ENCODE measurements around the gene LSMEM2. TPM values are rescaled to one million over a fixed set of nuclear protein-coding genes. Genes with fewer than 3 reads are reported as not detected.

The LSMEM2 gene
- total and polyA plus RNA-seq, 2 of the 8 experiments (the other 6 are each of a cell fraction or from before 2014, with no cell fraction given) = 0.58 to 0.68 TPM

DNA sequence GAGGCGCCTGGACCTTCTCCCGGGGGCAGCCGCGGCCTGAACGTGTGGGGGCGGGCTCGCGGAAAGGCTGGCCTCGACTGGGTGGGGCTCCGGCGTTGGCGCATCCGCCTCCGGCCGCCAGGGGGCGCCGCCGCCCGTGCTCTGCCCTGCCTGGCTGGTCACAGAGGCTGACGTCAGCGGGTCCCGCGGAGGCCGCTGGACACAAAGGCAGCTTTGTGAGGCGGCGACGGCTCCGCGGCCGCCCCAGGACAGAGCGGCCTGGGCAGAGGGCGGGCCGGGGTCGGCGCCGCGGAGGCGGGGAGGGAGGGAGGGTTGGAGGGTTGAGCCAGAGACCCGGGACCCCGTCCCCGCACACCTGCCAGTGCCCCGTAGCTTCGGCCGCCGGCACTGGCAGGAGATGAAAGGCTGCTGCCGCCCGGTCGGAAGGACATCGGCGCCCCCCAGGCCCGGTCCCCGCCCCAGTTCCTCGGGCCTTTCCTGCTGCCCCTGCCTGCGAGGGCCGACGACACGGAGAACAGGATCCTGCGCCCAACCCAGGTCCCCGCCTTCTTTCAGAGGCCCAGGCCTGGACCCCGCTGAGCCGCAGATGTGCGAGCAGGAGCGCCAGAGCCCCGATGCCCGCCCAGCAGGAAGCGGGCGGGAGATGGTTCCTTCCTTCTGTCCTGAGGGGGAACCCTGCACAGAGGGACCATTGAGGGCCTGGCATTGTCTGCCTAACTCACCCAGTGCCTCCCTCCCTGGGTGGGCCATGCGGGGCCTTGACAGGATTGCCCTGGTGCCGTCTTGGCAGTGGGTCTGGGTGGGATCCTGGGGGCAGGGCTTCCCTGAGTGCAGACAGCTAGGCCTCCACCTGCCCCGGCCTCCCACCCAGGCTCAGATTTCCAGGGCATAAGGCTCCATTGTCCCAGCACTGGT lies 18.6 kb upstream of the LSMEM2 start:
- Histone ChIP-seq H2BK12ac (ENCODE audit: low read depth, low read length) (peak overlapping the region; percentile 78; the same call in 1 of the 2 replicates), H3K27ac (ENCODE audit: low read depth, low read length) (peak overlapping the region; percentile 89), H3K4me1 (replicated peaks in 1 of 4; ENCODE audit: control insufficient read depth in 3 of 4, insufficient read depth in 4 of 4, low read length in 3 of 4) (peaks cover 0 to 27% (median 22%) of the 10 kb centered on the region in 4 experiments; a peak in 6 of 7 replicates), H4K5ac (ENCODE audit: insufficient read length, low read depth, low read length) (peak overlapping the region; percentile 81), H3K27me3 (replicated peaks in 1 of 4; ENCODE audit: control insufficient read depth in 3 of 4, extremely low read depth in 1 of 4, insufficient read depth in 3 of 4, low read length in 3 of 4) (no peaks in the 10 kb centered on the region), H3K56ac (replicated peaks; ENCODE audit: insufficient read length, low read depth, low read length) (peak overlapping the region; percentile 23), H3K23ac (ENCODE audit: insufficient read length) (no peak overlapping the region), H3K9me3 (ENCODE audit: insufficient read depth in 2 of 2, low read depth in 1 of 2, low read length in 1 of 2) (no peaks in the 10 kb centered on the region), H3K79me2 (ENCODE audit: control insufficient read depth in 1 of 2, insufficient read depth in 2 of 2, low read length in 2 of 2) (no peaks in the 10 kb centered on the region), H3K14ac (ENCODE audit: insufficient read length) (no peak overlapping the region), H4K91ac (replicated peaks; ENCODE audit: insufficient read length, low read length) (peak overlapping the region; percentile 83), H3K18ac (ENCODE audit: extremely low read depth, low read length) (peak overlapping the region; percentile 86), H2BK15ac (ENCODE audit: low read length) (peak overlapping the region; percentile 92; the same call in 1 of the 2 replicates), H2BK5ac (ENCODE audit: low read depth, low read length) (peak overlapping the region; percentile 27), H2AK5ac (ENCODE audit: low read depth, low read length) (no peak overlapping the region), H3K4me2 (ENCODE audit: insufficient read depth in 1 of 2, low read depth in 2 of 2, low read length in 2 of 2) (peak overlapping the region; percentile 40 to 73; a peak in 3 of 4 replicates), H2AFZ (ENCODE audit: low read length) (no peak overlapping the region), H2BK20ac (ENCODE audit: low read length) (no peak overlapping the region), H3K4ac (replicated peaks; ENCODE audit: insufficient read length, low read depth, low read length) (peak overlapping the region; percentile 79), H4K8ac (ENCODE audit: extremely low read depth, insufficient read depth, low read length) (peak overlapping the region; percentile 83), H3K79me1 (ENCODE audit: low read depth, low read length) (no peaks in the 10 kb centered on the region), H3K36me3 (ENCODE audit: control insufficient read depth in 2 of 4, insufficient read depth in 4 of 4, low read length in 3 of 4) (peaks cover 13 to 24% (median 17%) of the 10 kb centered on the region in 4 experiments; a peak in 7 of 8 replicates), H4K20me1 (replicated peaks in 1 of 2; ENCODE audit: control insufficient read depth in 1 of 2, insufficient read depth in 2 of 2, low read length in 2 of 2) (peaks cover 2 to 7% of the 10 kb centered on the region in 2 experiments), H2BK120ac (replicated peaks; ENCODE audit: low read depth, low read length) (no peak overlapping the region), H3K9ac (replicated peaks in 1 of 4; ENCODE audit: extremely low read depth in 1 of 4, low read depth in 3 of 4, low read length in 3 of 4) (peak overlapping the region; percentile 41 to 79 (median 62)), H3K23me2 (ENCODE audit: low read depth, low read length) (peaks cover 2% of the 10 kb centered on the region; the same call in 1 of the 2 replicates), H3K4me3 (ENCODE audit: extremely low read depth in 1 of 4, insufficient read depth in 2 of 4, low read depth in 3 of 4, low read length in 4 of 4) (peak overlapping the region; percentile 11 to 60 (median 34))
- ChIA-PET CTCF (ENCODE audit: partially characterized antibody) (interaction anchor here (0.9 to 53.5 kb wide), 11 partner anchors 9 to 94 kb away, joined by 3 to 2149 read pairs (median 13); partner anchors contain the start of genes GNAI2, GNAT1, HYAL2 and IFRD2), POLR2A (ENCODE audit: partially characterized antibody) (interaction anchor here (0.6 to 4.3 kb wide), 20 partner anchors 11 to 134 kb away, joined by 3 to 35 read pairs (median 4); partner anchors contain the start of genes GNAI2, HYAL2, IFRD2 and SEMA3B)
- DNase-seq (ENCODE audit: low read depth in 1 of 2, low spot score in 2 of 2) (peak in 1 of 2 experiments; percentile 97), FAIRE-seq (no peak)
- 5% methylated on average over 53 of the region's 70 CpGs; no CpG with 5 or more reads in 1 of the 2 experiments for WGBS, 2 experiments (ENCODE audit: extremely low coverage in 1 of 2, insufficient coverage in 1 of 2, insufficient read length in 1 of 2, insufficient replicate concordance in 2 of 2, low coverage in 1 of 2, low lambda C conversion rate in 2 of 2, missing lambda C conversion rate in 1 of 2)
- no peak for TF ChIP-seq SUZ12 (IDR thresholded peaks at IDR 0.05; ENCODE audit: low read length)
- TF ChIP-seq JUN (IDR thresholded peaks at IDR 0.05; ENCODE audit: low read depth, low read length) = no peak
- TF ChIP-seq CBX8 (IDR thresholded peaks at IDR 0.05; ENCODE audit: borderline replicate concordance, low read depth, low read length) = no peak
- no peak for TF ChIP-seq CHD1 (IDR thresholded peaks at IDR 0.05; ENCODE audit: low read depth, low read length)
- TF ChIP-seq EP300 (IDR thresholded peaks at IDR 0.05; ENCODE audit: borderline replicate concordance in 1 of 2, low read depth in 2 of 2, low read length in 2 of 2) = peak in 1 of 2 experiments; percentile 9; a peak in 1 of 3 replicates
- peak; percentile 38 for TF ChIP-seq ASH2L (IDR thresholded peaks at IDR 0.05; ENCODE audit: low read length)
- no peak for TF ChIP-seq FOSL1 (IDR thresholded peaks at IDR 0.05; ENCODE audit: insufficient read depth, low read depth, low read length)
- no peak for TF ChIP-seq EZH2 (IDR thresholded peaks at IDR 0.05; ENCODE audit: low read depth, low read length, severe bottlenecking)
- TF ChIP-seq, protein P1, sequence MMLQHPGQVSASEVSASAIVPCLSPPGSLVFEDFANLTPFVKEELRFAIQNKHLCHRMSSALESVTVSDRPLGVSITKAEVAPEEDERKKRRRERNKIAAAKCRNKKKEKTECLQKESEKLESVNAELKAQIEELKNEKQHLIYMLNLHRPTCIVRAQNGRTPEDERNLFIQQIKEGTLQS (IDR thresholded peaks at IDR 0.05; ENCODE audit: insufficient read depth, low read depth, low read length) = no peak
